DMS53 treated with DMSO at 0.1 percent for 48 hours (cell line): ENCODE results near the gene GCHFR.
A peak's percentile ranks its signal among the peaks of the same experiment; 100 is the strongest.

Experiments used
- DNase-seq: peaks from one replicate; lab custom pipeline; 2025; ENCODE audit not compliant: unreplicated experiment; lab: John Stamatoyannopoulos, UW

GCHFR gene

GRCh38 chr15:40754883-40755811 is 8.7 kb upstream of the GCHFR start, which contains the start of gene RMDN3:
Gene RMDN3 (minus strand): TSS chr15:40755254. CDS start chr15:40754783, 471 bp downstream.
- DNase-seq: peak; percentile 81

DNA sequence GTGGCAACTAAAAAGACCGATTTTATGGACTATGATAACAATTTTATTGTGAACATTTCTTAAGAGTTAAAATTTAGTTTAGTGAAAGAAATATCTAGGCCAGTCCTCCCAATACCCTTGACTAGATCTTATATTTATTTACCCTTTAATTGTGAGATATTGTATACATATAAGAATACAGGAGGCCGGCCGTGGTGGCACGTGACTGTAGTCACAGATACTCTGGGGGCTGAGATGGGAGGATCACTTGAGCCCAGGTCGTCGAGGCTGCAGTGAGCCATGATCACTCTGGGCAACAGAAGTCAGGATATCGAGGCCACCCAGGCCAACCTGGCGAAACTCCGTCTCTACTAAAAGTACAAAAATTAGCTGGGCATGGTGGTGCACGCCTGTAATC is 8.1 kb upstream of the GCHFR start:
- no peak for DNase-seq

DNA sequence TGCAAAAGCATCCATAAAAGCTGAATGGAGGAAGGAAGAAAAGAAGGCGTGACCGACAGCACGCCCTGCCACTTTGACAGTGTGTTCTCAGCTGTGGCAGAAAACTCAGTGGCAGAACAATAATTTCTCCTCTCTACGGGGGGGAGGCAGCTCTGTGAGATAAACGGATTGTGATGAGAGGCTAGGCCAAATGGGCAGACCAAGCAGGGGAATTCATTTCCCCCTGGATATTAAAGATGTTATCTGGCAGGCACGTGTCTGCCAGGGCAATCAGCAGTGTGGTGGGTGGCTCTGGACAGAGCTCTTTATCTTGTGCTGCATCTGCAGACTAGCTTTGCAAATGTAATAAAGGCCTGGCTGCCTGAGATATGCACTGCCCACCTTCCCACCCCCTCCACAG is 6.9 kb upstream of the GCHFR start:
- no peak for DNase-seq

GRCh38 chr15:40759961-40760360 is 3.9 kb upstream of the GCHFR start:
- no peak for DNase-seq

GRCh38 chr15:40762919-40763800 is 708 bp upstream of the GCHFR start:
- DNase-seq: peak; percentile 65

DNA sequence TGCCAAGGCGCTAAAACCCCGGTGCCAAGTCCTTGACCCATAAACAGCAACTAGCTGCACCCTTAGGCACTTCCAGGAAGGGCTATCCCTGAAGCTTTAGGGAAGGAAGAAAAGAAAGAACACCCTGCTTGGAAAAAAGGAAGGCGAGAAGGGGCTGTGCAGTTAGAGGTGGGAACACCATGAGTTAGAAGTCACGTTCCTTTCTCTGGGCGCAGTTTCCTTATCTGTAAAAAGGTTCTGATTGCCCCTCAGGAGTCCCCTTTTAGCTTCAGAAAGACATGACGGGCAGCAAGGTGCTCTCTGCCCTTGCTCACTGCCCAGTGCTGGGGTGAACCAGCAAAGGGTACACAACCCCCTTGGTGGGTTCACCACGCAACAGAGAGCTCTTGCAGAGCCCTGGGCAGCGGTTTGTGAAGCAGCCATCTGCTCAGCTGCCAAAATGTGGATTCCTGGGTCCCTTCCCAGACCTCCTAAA is 798 bp downstream of the GCHFR start:
- DNase-seq: no peak

DNA sequence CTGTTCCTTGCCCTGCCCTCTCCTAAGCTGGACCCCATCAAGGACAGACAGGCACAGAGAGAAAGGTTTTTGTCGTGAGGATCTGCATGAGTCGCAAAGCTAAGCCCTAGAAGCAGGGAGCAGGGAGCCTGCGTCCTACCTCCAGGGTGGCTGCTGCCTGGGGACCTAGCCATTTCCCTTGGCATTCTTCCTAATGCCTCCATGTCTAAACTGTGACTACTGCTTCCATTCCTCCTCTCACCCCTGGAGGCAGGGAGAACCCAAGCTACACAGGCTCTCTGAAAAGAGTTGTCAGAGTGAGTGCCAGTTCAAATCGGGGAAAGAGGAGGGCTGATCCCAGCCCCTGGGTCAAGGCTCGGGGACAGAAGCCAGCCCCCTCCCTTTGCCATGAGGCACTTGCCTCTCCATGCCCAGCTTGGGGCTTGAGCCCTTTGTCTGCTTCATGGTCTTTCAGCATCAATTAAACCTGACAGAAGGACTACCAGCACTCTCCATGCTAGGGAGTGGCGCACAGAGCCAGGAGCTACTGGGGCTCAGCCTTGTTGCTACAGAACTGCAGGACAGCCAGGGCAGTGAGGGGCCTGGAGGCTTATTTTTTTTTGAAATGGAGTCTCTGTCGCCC is 2.4 kb downstream of the GCHFR start:
- no peak for DNase-seq

- DNase-seq: no peak
These were observed 3.3 kb downstream of the GCHFR start for GRCh38 chr15:40766906-40767837.

- no peak for DNase-seq
These were observed 4.1 kb downstream of the GCHFR start for GRCh38 chr15:40767838-40768500.

DNA sequence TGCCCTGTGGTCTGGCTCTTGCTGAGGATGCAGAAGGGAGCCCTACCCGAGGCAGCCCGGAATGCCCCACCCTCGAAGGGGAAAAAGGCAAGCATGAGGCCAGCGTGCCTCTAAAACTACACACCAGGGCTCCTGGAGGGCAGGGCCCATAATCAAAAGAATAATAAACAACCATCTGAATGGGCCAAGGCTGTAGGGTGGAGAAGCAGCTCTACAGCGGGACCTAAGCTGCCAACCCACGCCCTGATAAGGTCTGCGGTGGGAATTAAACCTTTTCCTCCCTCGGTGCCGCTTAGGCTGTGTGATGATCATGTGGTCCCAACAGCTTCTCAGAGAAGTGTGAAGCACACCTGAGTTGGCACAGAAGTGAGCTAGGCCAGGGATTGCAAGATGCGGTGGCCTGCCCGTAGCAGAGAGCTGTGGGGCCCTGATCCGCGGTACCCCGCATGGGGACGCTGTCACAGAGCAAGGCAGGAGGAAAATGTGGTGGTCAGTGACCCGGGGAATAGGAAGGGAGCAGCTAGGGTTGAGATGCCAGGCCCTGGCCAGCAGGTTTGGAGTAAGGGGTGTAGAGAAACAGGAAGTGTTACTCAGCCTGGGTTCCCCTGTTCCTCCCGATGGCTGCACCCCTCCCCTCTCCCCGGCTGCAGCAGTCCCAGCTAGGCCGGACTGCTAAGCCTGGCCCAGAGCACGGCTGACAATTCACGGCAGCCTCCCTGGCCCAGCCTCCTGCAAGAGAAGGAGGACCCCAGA is 4.8 kb downstream of the GCHFR start:
- no peak for DNase-seq

- no peak for DNase-seq
These were observed 5.6 kb downstream of the GCHFR start, which contains the start of gene C15orf62 for GRCh38 chr15:40769274-40770146. Gene C15orf62 (plus strand): TSS chr15:40769980. CDS start chr15:40770496, 516 bp downstream.

DNA sequence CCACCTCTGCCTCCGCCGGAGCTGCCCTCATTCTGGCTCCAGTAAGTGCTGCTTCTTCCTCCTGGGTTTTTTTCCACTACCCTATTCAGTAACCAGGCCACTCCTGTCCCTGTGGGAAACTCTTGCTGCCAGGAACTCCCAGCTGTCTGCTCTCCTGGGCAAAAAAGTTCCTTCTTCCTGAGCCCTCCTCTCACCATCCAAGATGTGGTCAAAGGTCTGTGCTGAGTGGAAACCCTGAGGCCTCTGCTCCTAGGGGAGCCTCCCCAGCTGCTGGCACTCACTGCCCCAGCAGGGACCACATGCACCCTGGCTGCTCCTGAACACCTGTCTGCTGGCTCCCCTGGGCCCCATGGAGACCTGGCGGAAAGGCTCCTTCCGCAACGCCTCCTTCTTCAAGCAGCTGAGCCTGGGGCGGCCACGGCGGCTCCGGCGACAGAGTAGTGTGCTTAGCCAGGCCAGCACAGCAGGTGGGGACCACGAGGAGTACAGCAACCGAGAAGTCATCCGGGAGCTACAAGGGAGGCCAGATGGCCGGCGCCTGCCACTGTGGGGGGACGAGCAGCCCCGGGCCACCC is 6.4 kb downstream of the GCHFR start:
- no peak for DNase-seq

DNA sequence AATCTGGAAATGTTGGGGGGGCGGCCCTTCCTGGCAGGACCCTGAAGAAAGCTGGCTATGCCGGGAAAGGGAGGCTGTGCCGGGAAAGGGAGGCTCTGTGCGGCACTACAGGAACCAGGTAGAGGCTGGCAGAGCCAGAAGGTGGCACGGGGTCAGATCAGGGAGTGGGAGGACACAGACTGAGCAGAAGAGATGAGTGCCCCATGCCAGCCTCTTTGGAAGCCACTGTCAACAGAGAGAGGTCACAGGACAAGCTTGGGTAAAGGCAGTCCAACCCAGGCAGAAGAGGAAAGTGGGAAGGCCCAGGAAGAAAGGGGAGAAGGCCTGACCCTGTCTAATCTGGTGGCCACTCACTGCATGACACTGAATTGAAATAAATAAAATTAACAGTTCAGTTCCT is 7.4 kb downstream of the GCHFR start:
- DNase-seq: no peak

DNA sequence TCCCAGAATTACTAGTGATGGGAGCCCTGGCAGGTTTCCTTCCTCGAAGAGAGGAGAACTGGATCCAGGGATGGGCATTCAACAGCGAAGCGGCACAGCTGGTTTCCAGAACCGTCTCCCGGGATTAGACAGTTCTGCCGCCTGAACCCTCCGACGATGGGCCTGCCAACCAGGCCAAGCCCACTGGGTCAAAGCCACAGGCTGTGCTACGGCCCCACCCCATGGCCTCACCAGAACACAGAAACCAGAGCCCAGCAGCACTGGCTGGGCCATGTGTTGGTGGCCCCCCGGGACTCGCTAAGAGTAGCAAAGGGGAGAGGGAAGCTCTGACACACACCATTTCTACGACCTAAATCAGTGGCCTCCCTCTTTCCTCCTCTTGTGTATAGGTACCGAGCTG is 8.1 kb downstream of the GCHFR start:
- DNase-seq: no peak

DNA sequence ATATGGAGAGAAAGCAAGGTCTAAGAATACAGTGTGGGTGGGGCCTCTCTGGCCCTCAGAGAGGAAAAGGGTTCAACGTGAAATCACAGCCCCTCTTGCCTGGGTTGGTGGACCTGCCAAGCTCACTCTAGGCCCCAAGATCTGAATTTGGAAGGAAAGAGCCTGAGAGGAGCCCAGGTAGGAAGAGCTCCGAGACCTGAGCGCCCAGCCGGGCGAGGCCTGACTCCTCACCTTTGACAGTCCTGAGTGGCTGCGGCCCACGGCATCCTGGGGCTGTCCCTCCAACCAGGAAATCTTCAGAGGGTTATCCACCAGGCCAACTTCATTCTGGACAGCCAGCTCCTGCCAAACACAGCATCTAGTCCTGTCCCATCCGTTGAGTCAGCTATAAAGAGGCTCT is 9.6 kb downstream of the GCHFR start:
- no peak for DNase-seq

DNA sequence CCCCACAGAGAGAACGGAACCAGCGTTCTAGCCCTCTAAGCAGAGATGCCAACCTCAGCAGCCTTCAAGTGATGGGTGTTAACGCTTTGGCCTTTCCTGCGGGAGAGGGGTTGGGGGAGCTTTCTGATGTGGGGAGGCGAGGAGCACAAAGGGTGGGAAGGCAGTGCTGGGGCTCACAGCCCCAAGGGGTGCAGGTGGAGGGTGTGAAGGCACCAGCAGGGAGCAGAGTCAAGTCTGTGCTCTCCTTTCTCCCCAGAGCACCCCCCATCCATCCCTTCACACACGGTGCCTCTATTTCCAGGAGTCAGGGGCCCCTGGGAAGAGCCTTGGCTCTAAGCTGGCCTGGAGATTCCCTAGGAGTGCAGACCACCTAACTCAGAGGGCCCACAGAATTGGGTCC is 10.0 kb downstream of the GCHFR start:
- no peak for DNase-seq

DNA sequence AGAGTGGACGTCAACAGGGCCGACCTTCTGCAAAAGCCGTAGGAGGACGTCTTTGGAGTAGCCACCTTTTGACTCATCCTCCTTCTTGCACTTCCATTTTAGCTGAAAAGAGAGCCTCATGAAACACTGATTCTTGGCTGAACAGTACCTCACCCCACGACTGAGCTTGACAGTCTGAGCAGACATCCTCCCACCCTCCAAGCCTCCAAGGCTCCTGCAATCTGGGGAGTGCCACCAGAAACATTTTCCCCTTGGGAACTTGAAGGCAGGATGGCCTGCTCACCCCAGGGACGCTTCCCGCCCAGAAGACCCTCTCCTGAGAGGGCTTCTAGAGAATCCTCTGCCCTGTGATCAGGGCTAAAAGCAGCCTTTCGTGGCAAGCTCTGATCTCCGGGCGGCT is 11.1 kb downstream of the GCHFR start:
- DNase-seq: no peak
